Pancreas (tissue), 10 donors: ENCODE measurements around the gene MOXD1. TPM values are rescaled to one million over a fixed set of nuclear protein-coding genes. Genes with fewer than 3 reads are reported as not detected.

Source experiments
- ATAC-seq, 4 donors: fragments of 200-7000 bp; cut with Tn5 transposase; one replicate each; pipeline versions ENCODE4 v1.8.0 to v1.9.1; 2020; ENCODE audit warnings: mild to moderate bottlenecking in 4 of 4, moderate library complexity in 4 of 4
- DNase-seq, 6 donors: peaks; one replicate each; pipeline ENCODE4 v3.0.0-alpha.2; 2020
- FAIRE-seq: peaks from 2 replicates; lab custom pipeline; 2012; peaks lifted over from hg19 to GRCh38; lab: Jason Lieb, UNC
- H3K27ac ChIP-seq, 4 donors: fragments of 200-600 bp; sonication (generic); 1 replicate in 3 of 4; 2 replicates in 1 of 4; pipeline versions ENCODE4 v1.5.0 to v1.8.0; 2020
- H3K27me3 ChIP-seq, 4 donors: fragments of 200-600 bp; one replicate each; pipeline ENCODE4 v1.8.0; 2021
- H3K36me3 ChIP-seq, 3 donors: fragments of 200-600 bp; sonication (generic) in 1 of 3; one replicate each; pipeline versions ENCODE4 v1.5.0 to v1.8.0; 2020 to 2021
- H3K4me1 ChIP-seq, 3 donors: fragments of 200-600 bp; one replicate each; pipeline ENCODE4 v1.8.0; 2021
- H3K4me3 ChIP-seq, 4 donors: fragments of 200-600 bp; sonication (generic) in 2 of 4; one replicate each; pipeline versions ENCODE4 v1.5.0 to v1.8.0; 2020 to 2021
- H3K9me3 ChIP-seq, 4 donors: fragments of 200-600 bp; one replicate each; pipeline ENCODE4 v1.8.0; 2021
- WGBS, 2 donors: extraction: QIAGEN DNeasy Blood & Tissue Kit; methylation state at CpG; one replicate each; pipeline ENCODE4 v1.1.7; 2013; 5-methylcytosine and 5-hydroxymethylcytosine counted together
- intact Hi-C, 3 donors: fragments of 100-400 bp; cut with DNase I; formaldehyde crosslinking; loops; one replicate each; pipeline versions ENCODE4 v1.11.1 to v1.14.2; 2022
- polyA plus RNA-seq, 2 donors: library from polyadenylated mRNA; stranded (reverse); fragments of 200-250 nt; gene quantifications; one replicate each; pipeline ENCODE4 v1.2.3, GENCODE V29; 2013
- total RNA-seq, 6 donors: library from RNA; stranded (reverse); fragmentation: NEBNext Ultra II Directional in 4 of 6; extraction: Animal tissue kit (Norgen Biotek cat#: 25700) in 4 of 6; gene quantifications; one replicate each; pipeline versions ENCODE4 v1.2.1 to v1.2.4, GENCODE V29; 2021 to 2023
- TF ChIP-seq, protein P1 (sequence below), 4 donors: fragments of 200-600 bp; sonication (generic) in 3 of 4; IDR thresholded peaks; one replicate each; pipeline versions ENCODE4 v1.5.0 to v1.8.0; 2021; ENCODE audit warnings: antibody characterized with exemption in 4 of 4
- donor health status: healthy with polysubstance abuse.
- donor health status: DM: no; HTN: no; CAD: no; lungs with moderate emphysema.
- donor health status: DM: no; HTN: no; CAD: no.
- donor health status: control.
- donor health status: control.
- donor health status: Bipolar disorder and iron deficiency.
- donor health status: DM: yes; HTN: yes; CAD: no.
- donor health status: DM: no; HTN: no; CAD: no.
- donor health status: DM: no; HTN: no; CAD: no.
- donor health status: DM: yes; HTN: yes; CAD: no.

The MOXD1 gene
- total and polyA plus RNA-seq, 8 donors: 0.30 to 13.9 (median 0.62) TPM

DNA sequence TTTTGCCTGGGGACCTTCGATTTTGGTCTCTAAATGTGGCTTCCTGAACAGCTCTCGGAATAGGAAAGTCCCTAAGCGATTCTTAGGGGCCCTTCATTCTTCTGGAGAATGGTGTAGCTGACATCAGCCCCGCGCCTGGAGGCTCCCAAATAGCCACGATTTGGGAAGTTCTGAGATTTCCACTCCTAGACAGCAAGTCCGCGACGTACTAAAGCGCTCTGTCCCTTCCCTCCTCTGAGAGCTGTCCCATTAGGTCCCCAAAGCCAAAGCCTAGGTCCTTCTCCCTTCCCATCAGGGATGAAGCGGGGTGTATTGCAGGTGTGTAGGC, 756 bp downstream of the MOXD1 start:
- FAIRE-seq (no peak), DNase-seq (no peak), ATAC-seq (peak in 3 of 4 donors; percentile 4 to 26 (median 25))
- H3K27ac ChIP-seq: no peak overlapping the region
- no peaks in the 10 kb centered on the region for H3K27me3 ChIP-seq
- TF ChIP-seq, protein P1, sequence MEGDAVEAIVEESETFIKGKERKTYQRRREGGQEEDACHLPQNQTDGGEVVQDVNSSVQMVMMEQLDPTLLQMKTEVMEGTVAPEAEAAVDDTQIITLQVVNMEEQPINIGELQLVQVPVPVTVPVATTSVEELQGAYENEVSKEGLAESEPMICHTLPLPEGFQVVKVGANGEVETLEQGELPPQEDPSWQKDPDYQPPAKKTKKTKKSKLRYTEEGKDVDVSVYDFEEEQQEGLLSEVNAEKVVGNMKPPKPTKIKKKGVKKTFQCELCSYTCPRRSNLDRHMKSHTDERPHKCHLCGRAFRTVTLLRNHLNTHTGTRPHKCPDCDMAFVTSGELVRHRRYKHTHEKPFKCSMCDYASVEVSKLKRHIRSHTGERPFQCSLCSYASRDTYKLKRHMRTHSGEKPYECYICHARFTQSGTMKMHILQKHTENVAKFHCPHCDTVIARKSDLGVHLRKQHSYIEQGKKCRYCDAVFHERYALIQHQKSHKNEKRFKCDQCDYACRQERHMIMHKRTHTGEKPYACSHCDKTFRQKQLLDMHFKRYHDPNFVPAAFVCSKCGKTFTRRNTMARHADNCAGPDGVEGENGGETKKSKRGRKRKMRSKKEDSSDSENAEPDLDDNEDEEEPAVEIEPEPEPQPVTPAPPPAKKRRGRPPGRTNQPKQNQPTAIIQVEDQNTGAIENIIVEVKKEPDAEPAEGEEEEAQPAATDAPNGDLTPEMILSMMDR (IDR thresholded peaks at IDR 0.05): no peak
- H3K4me3 ChIP-seq: peak overlapping the region; percentile 43 to 73 (median 60)
- no peaks in the 10 kb centered on the region for H3K9me3 ChIP-seq
- H3K4me1 ChIP-seq: no peaks in the 10 kb centered on the region
- intact Hi-C loops: no loop called here
- H3K36me3 ChIP-seq: no peaks in the 10 kb centered on the region
- WGBS, 2 donors: 32 to 37% methylated on average over 11 of the region's 11 CpGs

DNA sequence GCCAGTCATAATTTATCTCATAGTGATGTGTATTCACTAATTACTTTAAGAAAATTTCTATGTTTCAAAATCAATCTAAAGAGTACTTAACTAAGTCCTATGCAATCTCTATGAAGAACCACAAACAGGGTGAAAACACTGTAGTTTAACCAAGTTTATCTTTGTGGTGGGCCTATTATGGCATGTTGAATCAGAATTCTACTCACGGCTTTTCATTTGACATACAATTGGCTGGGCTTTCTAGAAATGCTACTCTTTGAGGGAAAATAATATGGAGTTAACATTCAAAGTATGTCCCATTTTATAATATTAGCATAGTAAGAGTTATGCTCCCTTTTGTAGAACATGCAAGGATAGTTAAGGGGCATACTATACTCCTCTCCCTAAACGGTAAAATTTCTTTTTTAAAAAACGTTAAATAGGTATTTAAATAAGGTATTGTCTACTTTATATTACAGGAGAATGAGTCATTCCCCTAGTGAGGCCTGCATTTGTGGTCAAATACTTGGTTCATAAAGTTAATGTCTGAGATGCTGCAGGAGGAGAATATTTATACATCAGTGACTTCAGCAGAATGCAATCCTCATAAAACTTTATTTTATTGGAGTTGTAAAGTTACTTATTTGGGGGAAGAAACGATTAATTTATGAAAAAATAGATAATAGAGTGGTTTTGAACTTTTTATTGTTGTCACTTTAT, 1.8 kb downstream of the MOXD1 start:
- no peaks in the 10 kb centered on the region for H3K4me1 ChIP-seq
- no peaks in the 10 kb centered on the region for H3K9me3 ChIP-seq

DNA sequence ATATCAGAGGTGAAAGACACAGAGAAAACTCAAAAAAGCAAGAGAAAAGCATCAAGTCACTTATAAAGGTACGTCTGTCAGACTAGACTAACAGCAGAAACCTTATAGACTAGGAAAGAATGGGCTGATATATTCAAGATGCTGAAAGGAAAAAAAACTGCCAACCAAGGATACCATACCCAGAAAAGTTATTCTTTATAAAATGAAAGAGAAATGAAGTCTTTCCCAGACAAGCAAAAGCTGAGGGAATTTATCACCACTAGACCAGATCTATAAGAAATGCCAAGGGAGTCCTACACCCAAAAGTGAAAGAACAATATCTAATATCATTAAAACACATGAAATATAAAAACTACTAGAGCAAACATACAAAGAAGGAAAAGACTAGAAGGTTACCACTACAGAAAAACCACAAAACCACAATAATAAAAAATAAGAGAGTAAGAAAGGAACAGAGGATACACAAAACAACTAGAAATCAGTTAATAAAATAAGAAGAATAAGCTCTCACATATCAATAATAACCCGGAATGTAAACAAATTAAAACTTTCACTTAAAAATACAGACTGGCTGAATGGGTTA, 6.2 kb downstream of the MOXD1 start:
- no peaks in the 10 kb centered on the region for H3K9me3 ChIP-seq
- WGBS, 2 donors: 76 to 86% methylated on average over 2 of the region's 2 CpGs
- DNase-seq (no peak), FAIRE-seq (no peak), ATAC-seq (no peak)
- H3K36me3 ChIP-seq: no peaks in the 10 kb centered on the region
- TF ChIP-seq, protein P1 (IDR thresholded peaks at IDR 0.05): no peak
- H3K4me3 ChIP-seq: no peak overlapping the region
- no peaks in the 10 kb centered on the region for H3K27me3 ChIP-seq
- no peak overlapping the region for H3K27ac ChIP-seq
- intact Hi-C loops: loop anchor here in 1 of 3 donors (10.0 kb wide), 1 partner anchor 90 kb away; no protein-coding TSS in a partner anchor
- H3K4me1 ChIP-seq: no peaks in the 10 kb centered on the region

More for the DNA sequence above, 1.8 kb downstream of the MOXD1 start:
- no peaks in the 10 kb centered on the region for H3K27me3 ChIP-seq
- WGBS, 2 donors: 70 to 80% methylated on average over 4 of the region's 4 CpGs
- intact Hi-C loops: loop anchor here in 1 of 3 donors (10.0 kb wide), 1 partner anchor 95 kb away; no protein-coding TSS in a partner anchor
- no peak overlapping the region for H3K27ac ChIP-seq
- no peaks in the 10 kb centered on the region for H3K36me3 ChIP-seq
- TF ChIP-seq, protein P1 (IDR thresholded peaks at IDR 0.05): no peak
- no peak overlapping the region for H3K4me3 ChIP-seq
- no peak for FAIRE-seq
- DNase-seq: no peak
- ATAC-seq: no peak

DNA sequence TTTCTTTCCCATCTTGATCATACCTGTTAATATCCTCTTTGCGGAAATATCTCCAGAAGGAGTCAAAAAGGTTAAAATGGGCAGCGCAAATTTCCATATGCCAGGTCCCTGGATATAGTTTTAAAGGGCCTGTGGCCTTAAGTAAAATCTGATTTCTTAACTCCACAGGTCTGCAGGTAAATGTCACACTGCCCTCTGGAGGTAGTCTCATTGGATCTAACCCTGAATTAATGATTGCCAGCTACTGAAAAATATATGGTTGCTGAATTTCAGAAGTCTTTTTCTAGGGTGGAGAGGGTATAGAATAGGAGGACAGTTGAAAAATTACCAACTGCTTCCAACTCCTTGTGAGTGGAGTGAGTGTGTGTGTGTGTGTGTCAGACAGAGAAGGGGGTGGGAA, 8.5 kb downstream of the MOXD1 start:
- Histone ChIP-seq H3K27me3 (no peaks in the 10 kb centered on the region), H3K27ac (no peak overlapping the region), H3K4me3 (no peak overlapping the region), H3K9me3 (no peaks in the 10 kb centered on the region), H3K4me1 (no peaks in the 10 kb centered on the region), H3K36me3 (no peaks in the 10 kb centered on the region)
- intact Hi-C loops: loop anchor here in 1 of 3 donors (10.0 kb wide), 1 partner anchor 88 kb away; no protein-coding TSS in a partner anchor
- TF ChIP-seq, protein P1 (IDR thresholded peaks at IDR 0.05): no peak
- DNase-seq: no peak
- WGBS, 2 donors: 88 to 97% methylated on average over 2 of the region's 2 CpGs
- peak in 1 of 4 donors; percentile 53 for ATAC-seq
- no peak for FAIRE-seq

DNA sequence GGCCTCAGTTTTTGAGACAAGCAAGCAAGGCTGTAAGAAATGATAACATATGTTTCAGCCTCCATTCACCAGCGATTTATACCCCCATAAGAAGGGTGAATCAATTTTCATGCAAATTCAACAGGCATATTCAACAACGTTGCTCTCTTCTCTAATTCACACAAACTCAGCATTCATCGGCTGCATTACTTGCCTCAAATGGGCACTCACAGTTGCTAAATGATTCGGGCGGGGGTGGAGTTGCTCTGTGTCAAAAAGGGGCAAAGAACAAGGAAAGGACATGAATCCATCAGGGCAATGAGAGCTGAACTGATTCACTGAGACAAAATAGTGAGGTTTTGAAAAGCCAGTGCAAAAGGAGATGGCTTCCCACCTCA, 9.0 kb downstream of the MOXD1 start:
- FAIRE-seq: no peak

More for the DNA sequence above, 9.0 kb downstream of the MOXD1 start:
- DNase-seq (no peak), ATAC-seq (no peak)
- intact Hi-C loops: loop anchor here in 1 of 3 donors (10.0 kb wide), 1 partner anchor 87 kb away; no protein-coding TSS in a partner anchor
- Histone ChIP-seq H3K27ac (no peak overlapping the region), H3K36me3 (no peaks in the 10 kb centered on the region), H3K9me3 (no peaks in the 10 kb centered on the region), H3K27me3 (no peaks in the 10 kb centered on the region), H3K4me3 (no peak overlapping the region), H3K4me1 (no peaks in the 10 kb centered on the region)
- WGBS, 2 donors: 62 to 65% methylated on average over 5 of the region's 5 CpGs
- TF ChIP-seq, protein P1 (IDR thresholded peaks at IDR 0.05): no peak
